Inferior parietal cortex (tissue), 1 donor: ENCODE measurements around the gene SLC52A1.
"Not testable (repeated sequence)": the region's sequence is repeated elsewhere in the genome, so short reads cannot be mapped to it uniquely, and the experiment has no call there.

Source experiments
- DNase-seq: peaks from one replicate; pipeline ENCODE4 v3.0.0-alpha.2; 2016; ENCODE audit errors: extremely low spot score

The SLC52A1 gene

GRCh38 chr17:5035315-5035714 lies at the start of gene SLC52A1:
Gene SLC52A1, minus strand, starts transcription at chr17:5035426. Its CDS starts 820 bp downstream, at chr17:5034606.
- no peak for DNase-seq

DNA sequence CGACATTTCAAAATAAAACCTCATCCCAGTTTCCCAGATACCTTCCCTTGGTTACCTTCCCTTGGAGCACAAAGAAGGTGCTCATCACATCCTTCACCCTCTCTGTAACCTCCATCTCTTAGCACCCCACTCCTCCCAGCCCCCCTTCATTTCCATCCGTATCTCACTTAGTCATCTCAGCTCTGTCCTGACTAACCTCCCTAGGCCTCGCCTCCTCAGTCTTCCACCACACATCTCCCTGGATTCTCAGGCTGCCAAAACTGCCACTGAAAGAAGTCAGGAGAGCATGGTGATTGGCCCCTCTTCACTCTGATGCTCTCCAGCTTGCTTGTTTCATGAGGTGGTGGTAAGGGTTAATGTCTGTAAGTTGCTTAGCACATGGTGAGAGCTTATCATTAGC lies 45.4 kb upstream of the SLC52A1 start:
- no peak for DNase-seq

- DNase-seq, result peak; percentile 79
Observed at GRCh38 chr17:5078106-5079028, 43.1 kb upstream of the SLC52A1 start, which contains the start of gene ZFP3. Gene ZFP3, plus strand, starts transcription at chr17:5078467. Its CDS starts 13,038 bp downstream, at chr17:5091505.

DNA sequence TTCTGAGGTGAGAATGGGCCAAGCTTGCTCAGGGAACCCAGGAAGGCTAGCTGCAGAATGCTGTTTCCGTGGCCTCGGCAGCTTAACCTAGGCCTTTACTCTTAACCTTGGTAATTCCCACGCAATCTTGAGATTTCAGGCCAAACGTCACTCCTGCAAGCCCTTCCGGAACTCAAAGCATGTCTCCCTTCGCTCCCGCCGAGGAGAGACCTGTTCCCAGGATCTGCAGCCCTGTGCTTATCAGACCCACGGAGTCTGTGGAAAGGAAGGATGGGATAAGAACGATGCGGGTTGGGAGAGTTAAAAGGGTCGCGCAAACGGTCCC lies 42.5 kb upstream of the SLC52A1 start:
- peak; percentile 72 for DNase-seq

DNA sequence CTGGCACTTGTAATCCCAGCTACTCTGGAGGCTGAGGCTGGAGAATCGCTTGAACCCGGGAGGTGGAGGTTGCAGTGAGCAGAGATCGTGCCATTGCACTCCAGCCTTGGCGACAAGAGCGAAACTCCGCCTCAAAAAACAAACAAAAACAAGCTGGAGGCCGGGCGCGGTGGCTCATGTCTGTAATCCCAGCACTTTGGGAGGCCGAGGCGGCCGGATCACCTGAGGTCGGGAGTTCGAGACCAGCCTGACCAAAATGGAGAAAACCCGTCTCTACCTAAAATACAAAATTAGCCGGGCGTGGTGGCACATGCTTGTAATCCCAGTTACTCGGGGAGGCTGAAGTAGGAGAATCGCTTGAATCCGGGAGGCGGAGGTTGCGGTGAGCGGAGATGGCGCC lies 42.0 kb upstream of the SLC52A1 start:
- not testable (repeated sequence) for DNase-seq

- DNase-seq, result not testable (repeated sequence)
Observed at GRCh38 chr17:5075472-5075871, 40.2 kb upstream of the SLC52A1 start.

DNA sequence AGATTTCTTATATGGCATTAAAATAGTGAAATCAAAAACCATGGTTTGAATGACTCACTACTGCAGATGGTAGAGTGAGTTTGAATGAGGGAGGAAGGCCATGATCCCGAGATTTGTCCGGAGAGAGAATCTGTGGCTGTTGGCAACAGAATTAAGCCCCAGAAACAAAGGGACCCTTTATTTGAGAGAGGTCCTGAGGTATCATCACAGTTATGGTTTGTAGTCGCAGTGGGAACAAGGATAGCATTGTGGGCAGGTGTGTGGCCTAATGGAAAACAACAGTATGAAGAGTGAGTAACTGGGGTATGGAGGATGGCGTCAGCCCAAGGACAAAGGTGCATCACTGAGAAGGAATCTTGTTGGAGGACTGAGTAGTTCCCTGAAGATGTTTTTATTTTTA lies 34.5 kb upstream of the SLC52A1 start:
- DNase-seq, result no peak

GRCh38 chr17:5068236-5068635 lies 33.0 kb upstream of the SLC52A1 start:
- DNase-seq, result no peak

DNA sequence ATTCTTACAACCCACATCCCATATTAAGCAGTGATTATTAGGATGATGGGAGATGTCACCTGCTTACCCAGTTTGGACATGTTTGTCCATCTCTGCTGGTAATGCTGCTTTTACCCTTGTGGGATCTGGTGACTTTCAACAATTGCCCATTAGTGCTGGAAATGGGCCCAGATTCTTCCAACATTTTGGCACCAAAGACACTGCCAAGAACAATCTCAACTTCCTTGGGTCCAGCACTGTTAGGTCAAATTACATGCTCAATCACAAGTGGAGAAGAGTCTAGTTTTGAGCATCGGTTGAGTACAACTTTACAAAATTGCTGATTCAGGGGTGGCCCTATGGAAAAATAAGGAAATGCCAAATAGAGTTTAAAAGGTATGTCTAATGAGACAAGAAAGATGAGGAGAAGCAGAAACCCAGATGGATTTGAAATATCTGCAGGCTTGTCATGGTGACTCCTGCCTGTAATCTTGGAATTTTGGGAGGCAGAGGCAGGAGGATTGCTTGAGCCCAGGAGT lies 30.1 kb upstream of the SLC52A1 start:
- no peak for DNase-seq

DNA sequence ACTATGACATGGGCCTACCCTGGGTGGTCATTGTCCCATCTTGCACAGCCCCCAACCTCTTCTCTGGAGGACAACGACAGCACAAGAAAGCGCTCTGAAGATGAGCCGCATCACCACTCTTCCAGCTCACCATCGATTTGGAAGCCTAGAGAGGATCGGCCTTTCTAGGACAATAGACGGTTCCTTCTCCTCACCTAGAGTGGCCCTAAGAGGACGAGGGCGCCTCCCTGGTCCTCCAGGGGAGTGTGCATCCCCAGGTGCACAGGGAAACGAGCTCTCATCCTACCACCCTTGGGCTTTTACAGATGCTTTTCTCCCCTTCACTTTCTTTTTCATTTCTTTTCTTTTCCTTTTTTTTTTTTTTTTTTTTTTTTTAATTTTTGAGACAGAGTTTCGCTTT lies 20.3 kb upstream of the SLC52A1 start:
- no peak for DNase-seq

- no peak for DNase-seq
Observed at GRCh38 chr17:5050278-5050677, 15.1 kb upstream of the SLC52A1 start.

- no peak for DNase-seq
Observed at GRCh38 chr17:5049314-5049841, 14.2 kb upstream of the SLC52A1 start.

DNA sequence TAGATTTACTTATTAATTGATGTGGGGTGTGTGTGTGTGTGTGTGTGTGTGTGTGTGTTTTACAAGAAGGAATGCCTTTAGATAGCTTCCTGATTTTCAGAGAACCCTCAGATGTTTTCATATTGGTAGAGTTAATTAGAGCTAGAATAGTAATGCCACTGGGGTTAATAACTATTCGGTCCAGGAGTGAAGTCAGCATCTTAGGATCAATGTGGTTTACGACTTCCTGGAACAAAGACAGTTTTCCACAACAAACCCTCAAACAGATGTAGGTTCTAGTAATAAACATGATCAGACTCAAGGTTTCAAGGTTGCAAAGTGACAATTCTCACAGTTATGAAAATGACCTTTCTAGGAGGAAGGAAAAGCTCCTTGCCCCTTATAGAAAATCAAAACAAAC lies 12.2 kb upstream of the SLC52A1 start:
- no peak for DNase-seq

GRCh38 chr17:5045496-5045895 lies 10.3 kb upstream of the SLC52A1 start:
- no peak for DNase-seq

DNA sequence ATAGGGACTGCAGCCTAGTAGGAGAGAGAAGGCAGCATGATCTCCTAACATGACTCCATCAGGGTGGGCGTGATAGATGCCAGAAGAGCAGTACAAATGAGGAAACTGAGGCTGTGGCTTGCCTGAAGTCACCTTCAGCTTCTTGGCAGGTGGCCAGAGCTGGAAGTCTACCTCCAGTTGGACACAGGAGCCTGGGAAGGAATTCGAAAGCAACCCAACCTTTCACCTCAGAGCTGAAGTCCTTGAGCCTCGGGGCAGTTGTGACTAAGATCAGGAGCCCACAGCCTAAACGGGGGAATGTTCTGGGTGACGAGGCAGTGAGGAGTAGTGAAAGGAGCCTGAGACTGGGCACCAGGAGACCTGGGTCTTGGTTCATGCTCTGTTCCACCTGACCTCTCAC lies 9.4 kb upstream of the SLC52A1 start:
- no peak for DNase-seq

GRCh38 chr17:5043524-5043923 lies 8.3 kb upstream of the SLC52A1 start:
- no peak for DNase-seq

DNA sequence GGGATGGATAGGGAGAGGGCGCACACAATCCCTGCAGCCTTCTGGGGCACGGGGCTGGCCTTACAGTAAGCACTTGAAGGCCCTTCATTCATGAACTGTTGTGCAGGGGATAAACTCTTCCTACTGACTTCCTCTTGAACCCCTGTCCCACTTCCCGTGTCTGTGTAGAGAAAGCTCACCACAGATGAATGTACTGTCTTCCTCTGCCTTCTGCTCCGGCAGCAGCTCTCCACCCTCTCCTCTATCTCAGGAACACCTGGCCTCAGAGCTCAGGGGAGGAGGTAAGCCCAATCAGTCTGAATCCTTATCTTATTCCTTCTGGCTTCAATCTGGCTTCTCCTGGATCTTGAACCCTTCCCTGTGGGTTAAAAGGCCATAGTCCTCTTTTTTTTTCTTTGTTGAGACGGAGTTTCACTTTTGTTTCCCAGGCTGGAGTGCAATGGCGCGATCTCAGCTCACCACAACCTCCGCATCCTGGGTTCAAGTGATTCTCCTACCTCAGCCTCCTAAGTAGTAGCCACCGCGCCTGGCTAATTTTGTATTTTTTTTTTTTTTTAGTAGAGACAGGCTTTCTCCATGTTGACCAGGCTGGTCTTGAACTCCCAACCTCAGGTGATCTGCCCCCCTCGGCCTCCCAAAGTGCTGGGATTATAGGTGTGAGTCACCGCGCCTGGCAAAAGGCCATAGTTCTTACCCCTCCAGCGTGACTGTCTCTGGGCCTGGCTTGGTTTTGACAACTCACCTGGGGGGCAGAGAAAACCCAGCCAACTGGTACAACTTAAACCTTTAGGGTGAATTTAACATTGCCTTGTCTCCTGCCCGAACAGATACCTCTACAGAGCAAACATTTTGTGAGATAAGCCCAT lies 7.2 kb upstream of the SLC52A1 start:
- no peak for DNase-seq

GRCh38 chr17:5034651-5035050 lies 575 bp downstream of the SLC52A1 start:
- no peak for DNase-seq

DNA sequence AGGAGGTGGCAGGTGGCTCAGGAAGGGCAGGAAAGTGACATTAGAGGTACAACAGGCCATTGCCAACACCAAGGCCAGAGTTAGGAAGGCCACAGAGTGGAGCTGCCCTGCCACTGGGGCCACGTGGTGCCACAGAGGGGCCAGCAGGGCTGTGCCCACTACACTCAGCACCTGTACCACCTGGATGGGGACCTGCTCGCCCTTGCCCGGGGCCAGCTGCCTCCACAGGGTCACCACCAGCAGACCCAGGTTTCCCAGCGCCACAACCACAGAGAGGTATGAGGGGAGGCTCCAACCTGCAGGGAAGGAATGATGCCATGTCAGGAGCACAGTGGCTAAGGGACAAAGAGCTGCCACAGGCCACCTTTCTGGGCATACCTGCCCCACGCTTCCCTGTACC lies 1.2 kb downstream of the SLC52A1 start:
- no peak for DNase-seq

DNA sequence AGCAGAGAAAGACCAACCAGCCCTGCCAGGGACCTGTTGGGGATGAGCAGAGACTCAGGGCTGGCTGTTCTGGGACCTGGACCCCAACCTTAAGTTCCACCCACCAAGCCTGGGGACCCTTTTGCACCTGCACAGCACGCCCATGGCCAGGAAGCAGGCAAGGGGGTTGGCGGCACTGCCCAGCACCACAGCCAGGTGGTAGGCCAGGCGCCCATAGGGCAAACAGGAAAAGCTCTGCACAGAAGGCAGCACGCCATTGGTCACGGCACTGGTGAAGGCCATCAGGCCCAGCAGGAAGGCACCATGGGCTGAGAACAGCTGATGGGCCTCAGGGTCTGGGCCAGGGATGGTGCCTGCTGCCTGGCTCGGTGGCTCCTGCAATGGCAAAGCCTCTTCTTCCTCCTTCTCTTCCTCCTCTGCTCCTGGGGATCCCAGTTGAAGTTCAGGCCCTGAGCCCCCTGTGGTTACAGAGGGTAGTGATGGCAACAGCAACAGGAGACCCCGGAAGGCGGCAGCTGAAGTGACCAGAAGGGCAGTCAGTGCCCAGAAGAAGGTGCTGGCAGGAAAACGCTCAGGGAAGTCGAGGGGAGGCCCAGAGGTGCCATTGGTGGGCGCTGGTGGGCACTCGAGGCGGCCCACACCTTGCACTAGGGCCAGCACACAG lies 1.7 kb downstream of the SLC52A1 start:
- DNase-seq, result no peak

DNA sequence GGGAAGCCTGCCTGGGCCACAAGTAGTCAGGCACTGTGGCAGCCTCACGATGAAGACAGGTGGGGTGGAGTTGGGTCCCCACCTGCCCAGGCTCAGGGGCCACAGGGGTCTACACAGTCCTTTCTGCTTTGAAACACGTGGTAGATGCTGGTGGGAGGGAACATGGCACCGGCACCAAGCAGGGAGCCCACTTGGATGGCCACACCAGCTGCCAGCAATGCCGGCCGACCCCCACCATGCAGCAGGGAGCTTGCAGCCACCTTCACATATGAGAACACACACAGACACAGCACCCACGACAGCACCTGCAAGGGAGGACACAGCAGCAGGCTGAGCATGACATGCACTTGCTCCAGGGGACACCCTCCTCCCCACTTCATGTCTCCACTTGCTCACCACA lies 2.4 kb downstream of the SLC52A1 start:
- no peak for DNase-seq
